NCI-H2081 (cell line): ENCODE results near the gene RAI14.
"Not testable (repeated sequence)": the region's sequence is repeated elsewhere in the genome, so short reads cannot be mapped to it uniquely, and the experiment has no call there.

Experiments
- DNase-seq, 2 experiments: peaks; one replicate each; lab custom pipeline; 2025; lab: John Stamatoyannopoulos, UW

The RAI14 gene

GRCh38 chr5:34731435-34732232, 75.5 kb downstream of the RAI14 start:
- DNase-seq = no peak

GRCh38 chr5:34734326-34734725, 78.2 kb downstream of the RAI14 start:
- DNase-seq = no peak

- DNase-seq = no peak
Observed at GRCh38 chr5:34735491-34736426, 79.6 kb downstream of the RAI14 start.

- DNase-seq = no peak
Observed at GRCh38 chr5:34736445-34737115, 80.5 kb downstream of the RAI14 start.

- no peak for DNase-seq
Observed at GRCh38 chr5:34737731-34738130, 81.6 kb downstream of the RAI14 start.

GRCh38 chr5:34738381-34738780, 82.3 kb downstream of the RAI14 start:
- DNase-seq = no peak

- DNase-seq = no peak
Observed at GRCh38 chr5:34740389-34740806, 84.3 kb downstream of the RAI14 start.

- DNase-seq = no peak
Observed at GRCh38 chr5:34742061-34742460, 85.9 kb downstream of the RAI14 start.

- no peak for DNase-seq
Observed at GRCh38 chr5:34743878-34744277, 87.8 kb downstream of the RAI14 start.

- no peak for DNase-seq
Observed at GRCh38 chr5:34748431-34748830, 92.3 kb downstream of the RAI14 start.

- no peak for DNase-seq
Observed at GRCh38 chr5:34749431-34749873, 93.3 kb downstream of the RAI14 start.

GRCh38 chr5:34750206-34750605, 94.1 kb downstream of the RAI14 start:
- no peak for DNase-seq

GRCh38 chr5:34751807-34752736, 95.9 kb downstream of the RAI14 start:
- DNase-seq = peak; percentile 22 to 52

- DNase-seq = not testable (repeated sequence)
Observed at GRCh38 chr5:34753236-34753635, 97.1 kb downstream of the RAI14 start.

- no peak for DNase-seq
Observed at GRCh38 chr5:34755926-34756325, 99.8 kb downstream of the RAI14 start.

- DNase-seq = no peak
Observed at GRCh38 chr5:34756781-34757624, 100.9 kb downstream of the RAI14 start.

GRCh38 chr5:34758514-34758913, 102.4 kb downstream of the RAI14 start:
- no peak for DNase-seq

GRCh38 chr5:34759213-34759612, 103.1 kb downstream of the RAI14 start:
- not testable (repeated sequence) for DNase-seq

- DNase-seq = no peak
Observed at GRCh38 chr5:34765662-34766061, 109.5 kb downstream of the RAI14 start.

GRCh38 chr5:34767180-34767579, 111.1 kb downstream of the RAI14 start:
- no peak for DNase-seq
